Trophoblast cell (in vitro differentiated cells and primary cell): Measurements from ENCODE around the gene USP36.
"Not testable (repeated sequence)": the region's sequence is repeated elsewhere in the genome, so short reads cannot be mapped to it uniquely, and the experiment has no call there.

Experiments
- DNase-seq, 2 donors: peaks; one replicate each; pipeline ENCODE4 v3.0.0-alpha.2; 2016
- H2AFZ ChIP-seq: 2 replicates; pipeline ENCODE4 v1.6.1; 2013; ENCODE audit warnings: low read length, moderate library complexity, mild to moderate bottlenecking; ENCODE audit not compliant: insufficient read depth, poor library complexity
- H2AK5ac ChIP-seq: 2 replicates; pipeline ENCODE4 v1.6.1; 2013; ENCODE audit warnings: mild to moderate bottlenecking, low read length
- H2BK120ac ChIP-seq: 2 replicates; pipeline ENCODE4 v1.6.1; 2013; ENCODE audit warnings: low read length, mild to moderate bottlenecking, moderate library complexity; ENCODE audit not compliant: insufficient read depth, poor library complexity
- H2BK12ac ChIP-seq: 2 replicates; pipeline ENCODE4 v1.6.1; 2013; ENCODE audit warnings: mild to moderate bottlenecking, low read length, moderate library complexity
- H2BK5ac ChIP-seq: 2 replicates; pipeline ENCODE4 v1.6.1; 2013; ENCODE audit warnings: low read length, low read depth, moderate library complexity, mild to moderate bottlenecking; ENCODE audit not compliant: poor library complexity
- H3K14ac ChIP-seq: 2 replicates; pipeline ENCODE4 v1.6.1; 2013; ENCODE audit warnings: mild to moderate bottlenecking, low read length
- H3K18ac ChIP-seq: 2 replicates; pipeline ENCODE4 v1.6.1; 2013; ENCODE audit warnings: mild to moderate bottlenecking, low read length
- H3K23ac ChIP-seq: 2 replicates; pipeline ENCODE4 v1.6.1; 2013; ENCODE audit warnings: low read length
- H3K27ac ChIP-seq: 2 replicates; pipeline ENCODE4 v1.5.1; 2013; ENCODE audit warnings: low read depth, mild to moderate bottlenecking, inconsistent platforms, low read length, moderate library complexity
- H3K27me3 ChIP-seq: 2 replicates; pipeline ENCODE4 v1.6.1; 2013; ENCODE audit warnings: inconsistent platforms, mild to moderate bottlenecking, low read length, moderate library complexity; ENCODE audit not compliant: insufficient read depth
- H3K36me3 ChIP-seq, 2 experiments: 1 replicate in 1 of 2; 2 replicates in 1 of 2; pipeline ENCODE4 v1.6.1; 2013; ENCODE audit warnings: low read length in 2 of 2, mild to moderate bottlenecking in 2 of 2, moderate library complexity in 1 of 2; ENCODE audit not compliant: insufficient read depth in 2 of 2, control insufficient read depth in 1 of 2
- H3K4ac ChIP-seq: 2 replicates; pipeline ENCODE4 v1.6.1; 2013; ENCODE audit warnings: low read depth, mild to moderate bottlenecking, low read length, moderate library complexity
- H3K4me1 ChIP-seq, 2 experiments: 1 replicate in 1 of 2; 2 replicates in 1 of 2; pipeline ENCODE4 v1.6.1; 2013; ENCODE audit warnings: low read length in 2 of 2, mild to moderate bottlenecking in 2 of 2, moderate library complexity in 1 of 2; ENCODE audit not compliant: insufficient read depth in 2 of 2, control insufficient read depth in 1 of 2
- H3K4me2 ChIP-seq: 2 replicates; pipeline ENCODE4 v1.6.1; 2013; ENCODE audit warnings: inconsistent platforms, mild to moderate bottlenecking, low read length, moderate library complexity
- H3K4me3 ChIP-seq: 2 replicates; pipeline ENCODE4 v1.5.1; 2013; ENCODE audit warnings: mild to moderate bottlenecking, low read depth, low read length, inconsistent platforms
- H3K79me1 ChIP-seq: one replicate; pipeline ENCODE4 v1.6.1; 2013; ENCODE audit warnings: low read length
- H3K79me2 ChIP-seq: 2 replicates; pipeline ENCODE4 v1.6.1; 2013; ENCODE audit warnings: low read length, mild to moderate bottlenecking; ENCODE audit not compliant: control insufficient read depth, insufficient read depth, poor library complexity
- H3K9ac ChIP-seq: 2 replicates; pipeline ENCODE4 v1.6.1; 2013; ENCODE audit warnings: mild to moderate bottlenecking, low read length
- H3K9me3 ChIP-seq: 2 replicates; pipeline ENCODE4 v1.6.1; 2013; ENCODE audit warnings: low read depth, mild to moderate bottlenecking, control low read depth, inconsistent platforms, low read length; ENCODE audit not compliant: insufficient read depth
- H4K12ac ChIP-seq: 2 replicates; pipeline ENCODE4 v1.6.1; 2013; ENCODE audit warnings: low read depth, mild to moderate bottlenecking, low read length, moderate library complexity
- H4K8ac ChIP-seq: 2 replicates; pipeline ENCODE4 v1.6.1; 2013; ENCODE audit warnings: low read depth, mild to moderate bottlenecking, low read length, moderate library complexity
- H4K91ac ChIP-seq: one replicate; pipeline ENCODE4 v1.6.1; 2013; ENCODE audit warnings: low read depth, mild to moderate bottlenecking, low read length, moderate library complexity
- WGBS: extraction: QIAGEN DNeasy Blood & Tissue Kit; methylation state at CpG from one replicate; pipeline ENCODE4 v1.1.7; 2013; ENCODE audit warnings: missing lambda C conversion rate; ENCODE audit not compliant: insufficient read length, insufficient coverage; ENCODE audit errors: extremely low coverage; 5-methylcytosine and 5-hydroxymethylcytosine counted together

USP36 gene

DNA sequence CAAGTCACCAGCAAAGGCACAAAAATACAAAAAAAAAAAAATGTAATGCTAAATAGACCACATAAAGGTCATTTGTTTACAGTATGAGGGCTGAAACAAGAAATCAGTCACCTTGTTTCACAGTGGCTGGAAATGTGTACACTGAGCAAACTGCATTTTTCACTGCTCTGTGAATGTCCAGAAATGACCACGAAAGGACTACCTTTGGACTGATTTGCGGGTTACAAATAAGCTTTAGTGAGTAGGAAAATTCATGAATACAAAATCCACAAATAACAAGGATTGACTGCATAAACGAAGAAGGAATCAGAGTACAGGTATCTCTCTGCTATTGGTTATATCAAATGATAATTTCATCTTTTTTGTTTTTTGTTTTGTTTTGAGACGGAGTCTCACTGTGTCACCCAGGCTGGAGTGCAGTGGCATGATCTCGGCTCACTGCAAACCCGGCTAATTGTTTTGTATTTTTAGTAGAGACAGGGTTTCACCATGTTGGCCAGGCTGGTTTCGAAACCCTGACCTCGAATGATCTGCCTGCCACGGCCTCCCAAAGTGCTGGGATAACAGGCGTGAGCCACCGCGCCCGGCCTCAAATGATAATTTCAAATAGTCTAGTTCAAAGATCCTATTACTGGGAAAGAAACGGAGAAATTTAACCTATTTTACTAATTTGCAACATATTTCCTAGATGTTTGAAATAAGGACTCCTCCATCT lies 89.0 kb downstream of the USP36 start:
- Histone ChIP-seq H3K4me3 (no peak overlapping the region), H3K27me3 (no peaks in the 10 kb centered on the region), H3K36me3 (peaks cover 0 to 1% of the 10 kb centered on the region in 2 experiments), H3K79me2 (peaks cover 2% of the 10 kb centered on the region), H2BK120ac (no peak overlapping the region), H3K27ac (no peak overlapping the region), H2BK5ac (no peak overlapping the region), H3K9ac (no peak overlapping the region), H3K4ac (no peak overlapping the region), H3K23ac (no peak overlapping the region), H2BK12ac (no peak overlapping the region), H3K18ac (no peak overlapping the region), H4K91ac (no peak overlapping the region), H3K79me1 (no peaks in the 10 kb centered on the region), H2AK5ac (no peak overlapping the region), H3K4me2 (no peak overlapping the region), H4K12ac (no peak overlapping the region), H4K8ac (no peak overlapping the region), H2AFZ (no peak overlapping the region), H3K9me3 (no peaks in the 10 kb centered on the region), H3K4me1 (peaks cover 3% of the 10 kb centered on the region in 2 experiments), H3K14ac (no peak overlapping the region)
- DNase-seq = no peak
- no CpG with 5 or more reads among the region's 14 CpGs for WGBS

DNA sequence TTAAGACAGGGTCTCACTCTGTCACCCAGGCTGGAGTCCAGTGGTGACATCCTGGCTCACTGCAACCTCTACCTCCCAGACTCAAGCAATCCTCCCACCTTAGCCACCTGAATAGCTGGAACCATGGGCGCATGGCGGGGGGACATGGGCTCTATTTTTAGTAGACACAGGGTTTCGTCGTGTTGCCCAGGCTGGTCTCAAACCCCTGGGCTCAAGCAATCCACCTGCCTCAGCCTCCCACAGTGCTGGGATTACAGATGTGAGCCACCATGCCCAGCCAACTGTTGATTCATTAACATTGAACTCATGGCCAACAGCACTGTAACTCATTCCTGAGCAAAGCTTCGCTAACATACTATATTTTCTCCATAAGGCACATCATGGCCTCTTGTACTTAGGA lies 89.6 kb downstream of the USP36 start:
- not testable (repeated sequence) for H4K8ac ChIP-seq, H3K4me2 ChIP-seq, H2AFZ ChIP-seq, H3K18ac ChIP-seq, H2BK5ac ChIP-seq, H3K27me3 ChIP-seq, H3K79me1 ChIP-seq, H2BK12ac ChIP-seq, H3K14ac ChIP-seq, H4K91ac ChIP-seq, H4K12ac ChIP-seq, H2BK120ac ChIP-seq, H3K4ac ChIP-seq, DNase-seq, H3K23ac ChIP-seq, H3K36me3 ChIP-seq, H3K9me3 ChIP-seq, H3K79me2 ChIP-seq, H3K9ac ChIP-seq, H3K27ac ChIP-seq, H3K4me1 ChIP-seq, H2AK5ac ChIP-seq, H3K4me3 ChIP-seq
- WGBS = no CpG with 5 or more reads among the region's 5 CpGs

DNA sequence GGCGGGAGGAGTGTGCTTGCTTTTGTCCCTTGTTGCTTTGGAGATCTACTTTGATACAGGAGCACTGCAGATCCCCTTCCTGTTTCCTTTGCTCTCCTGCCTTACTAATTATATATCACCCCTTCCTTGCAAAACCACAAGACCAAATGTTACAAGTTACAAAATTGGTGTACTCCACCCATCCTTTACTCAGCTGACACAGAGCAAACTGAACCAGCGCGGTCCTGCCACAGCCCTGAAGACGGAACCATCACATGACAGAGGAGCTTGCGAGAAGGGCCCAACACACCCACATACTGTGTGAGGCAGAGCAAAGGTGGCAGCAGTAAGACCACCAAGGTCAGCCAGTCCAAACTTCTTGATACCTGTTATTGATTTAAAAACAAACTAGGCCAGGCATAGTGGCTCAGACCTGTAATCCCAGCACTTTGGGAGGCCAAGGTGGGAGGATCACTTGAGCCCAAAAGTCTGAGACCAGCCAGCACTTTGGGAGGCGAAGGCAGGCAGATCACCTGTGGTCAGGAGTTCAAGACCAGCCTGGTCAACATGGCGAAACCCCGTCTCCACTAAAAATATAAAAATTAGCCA lies 91.8 kb downstream of the USP36 start:
- H4K8ac ChIP-seq = no peak overlapping the region
- H2BK12ac ChIP-seq = peak overlapping the region; percentile 34
- H3K27ac ChIP-seq = no peak overlapping the region
- H2BK120ac ChIP-seq = no peak overlapping the region
- H3K79me2 ChIP-seq = peaks cover 2% of the 10 kb centered on the region
- peak overlapping the region; percentile 62 for H3K18ac ChIP-seq
- peak overlapping the region; percentile 64 for H2AK5ac ChIP-seq
- peaks cover 0 to 1% of the 10 kb centered on the region in 2 experiments for H3K36me3 ChIP-seq
- H3K79me1 ChIP-seq = no peaks in the 10 kb centered on the region
- peaks cover 3 to 4% of the 10 kb centered on the region in 2 experiments for H3K4me1 ChIP-seq
- no peak overlapping the region for H3K9ac ChIP-seq
- H4K12ac ChIP-seq = no peak overlapping the region
- H3K27me3 ChIP-seq = no peaks in the 10 kb centered on the region
- no peaks in the 10 kb centered on the region for H3K9me3 ChIP-seq
- no peak overlapping the region for H2AFZ ChIP-seq
- H4K91ac ChIP-seq = no peak overlapping the region
- no peak overlapping the region for H3K23ac ChIP-seq
- no peak for DNase-seq
- H3K14ac ChIP-seq = no peak overlapping the region
- no CpG with 5 or more reads among the region's 8 CpGs for WGBS
- no peak overlapping the region for H3K4me2 ChIP-seq
- no peak overlapping the region for H2BK5ac ChIP-seq
- H3K4me3 ChIP-seq = no peak overlapping the region
- no peak overlapping the region for H3K4ac ChIP-seq

DNA sequence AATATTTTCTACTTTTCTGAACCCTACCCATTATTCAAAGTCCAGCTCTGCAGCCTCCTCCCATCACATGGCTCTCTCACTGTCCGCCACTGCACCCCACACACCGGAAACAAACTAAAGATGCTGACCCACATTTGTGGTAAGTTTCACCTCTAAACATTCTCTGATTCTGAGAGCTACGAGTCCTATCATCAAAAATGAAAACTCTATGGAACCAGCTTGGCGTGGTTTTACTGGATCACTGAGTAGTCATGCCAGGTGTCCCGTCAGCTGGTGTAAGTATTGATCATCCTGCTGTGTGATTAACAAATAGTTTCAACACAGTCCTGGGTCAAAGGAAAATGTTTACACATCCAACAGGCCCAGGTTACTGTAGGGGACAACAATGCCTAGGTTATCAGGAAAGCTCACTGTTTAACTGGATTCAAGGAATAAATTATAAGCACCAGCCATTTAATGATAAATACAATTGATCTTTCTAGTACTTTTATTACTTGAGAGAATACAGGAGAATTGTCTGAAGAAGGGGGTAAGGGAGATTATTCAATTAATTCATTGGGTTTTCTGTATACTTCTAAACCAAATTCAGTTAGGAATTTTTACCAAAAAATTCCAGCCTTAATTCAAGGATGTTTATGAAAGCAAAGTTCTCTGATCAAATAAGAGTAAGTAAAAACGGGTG lies 92.4 kb downstream of the USP36 start:
- no peak overlapping the region for H2AK5ac ChIP-seq
- no peak overlapping the region for H2AFZ ChIP-seq
- H3K23ac ChIP-seq = no peak overlapping the region
- H4K8ac ChIP-seq = no peak overlapping the region
- H3K27ac ChIP-seq = no peak overlapping the region
- H2BK120ac ChIP-seq = no peak overlapping the region
- H2BK12ac ChIP-seq = no peak overlapping the region
- no peaks in the 10 kb centered on the region for H3K27me3 ChIP-seq
- no peak overlapping the region for H3K18ac ChIP-seq
- H3K79me1 ChIP-seq = no peaks in the 10 kb centered on the region
- no CpG with 5 or more reads among the region's 6 CpGs for WGBS
- H3K79me2 ChIP-seq = peaks cover 2% of the 10 kb centered on the region
- H4K91ac ChIP-seq = no peak overlapping the region
- no peak overlapping the region for H4K12ac ChIP-seq
- H3K36me3 ChIP-seq = peaks cover 0 to 1% of the 10 kb centered on the region in 2 experiments
- no peak overlapping the region for H3K4me2 ChIP-seq
- DNase-seq = no peak
- no peaks in the 10 kb centered on the region for H3K9me3 ChIP-seq
- no peak overlapping the region for H3K4me3 ChIP-seq
- H3K4ac ChIP-seq = no peak overlapping the region
- no peak overlapping the region for H3K14ac ChIP-seq
- peaks cover 3 to 4% of the 10 kb centered on the region in 2 experiments for H3K4me1 ChIP-seq
- H2BK5ac ChIP-seq = no peak overlapping the region
- H3K9ac ChIP-seq = no peak overlapping the region
